DMS 273 treated with DMSO at 0.1 percent for 48 hours (cell line): Measurements from ENCODE around the gene TRPC4AP.
"Not testable (repeated sequence)": the region's sequence is repeated elsewhere in the genome, so short reads cannot be mapped to it uniquely, and the experiment has no call there.

ENCODE experiments used
- DNase-seq: peaks from one replicate; lab custom pipeline; 2025; lab: John Stamatoyannopoulos, UW

The TRPC4AP gene

GRCh38 chr20:35055445-35056276 is 36.9 kb downstream of the TRPC4AP start:
- no peak for DNase-seq

GRCh38 chr20:35054814-35055213 is 37.8 kb downstream of the TRPC4AP start:
- DNase-seq = no peak

GRCh38 chr20:35052616-35053015 is 40.0 kb downstream of the TRPC4AP start:
- not testable (repeated sequence) for DNase-seq

- no peak for DNase-seq
Measured at GRCh38 chr20:35049776-35050352, 42.7 kb downstream of the TRPC4AP start.

GRCh38 chr20:35048739-35049138 is 43.9 kb downstream of the TRPC4AP start:
- no peak for DNase-seq

- DNase-seq = no peak
Measured at GRCh38 chr20:35042268-35042667, 50.3 kb downstream of the TRPC4AP start.

- no peak for DNase-seq
Measured at GRCh38 chr20:35040646-35041045, 52.0 kb downstream of the TRPC4AP start.

GRCh38 chr20:35039846-35040489 is 52.6 kb downstream of the TRPC4AP start:
- no peak for DNase-seq

GRCh38 chr20:35039146-35039545 is 53.5 kb downstream of the TRPC4AP start:
- no peak for DNase-seq

- no peak for DNase-seq
Measured at GRCh38 chr20:35034145-35034544, 58.5 kb downstream of the TRPC4AP start.

- no peak for DNase-seq
Measured at GRCh38 chr20:35030136-35030535, 62.5 kb downstream of the TRPC4AP start.

- DNase-seq = no peak
Measured at GRCh38 chr20:35027301-35027700, 65.3 kb downstream of the TRPC4AP start.

- no peak for DNase-seq
Measured at GRCh38 chr20:35025116-35025515, 67.5 kb downstream of the TRPC4AP start.

GRCh38 chr20:35023624-35024023 is 69.0 kb downstream of the TRPC4AP start:
- DNase-seq = no peak

GRCh38 chr20:35021831-35022230 is 70.8 kb downstream of the TRPC4AP start:
- no peak for DNase-seq

- no peak for DNase-seq
Measured at GRCh38 chr20:35021063-35021462, 71.5 kb downstream of the TRPC4AP start.

- DNase-seq = no peak
Measured at GRCh38 chr20:35020108-35020928, 72.3 kb downstream of the TRPC4AP start.

GRCh38 chr20:35018590-35019371 is 73.8 kb downstream of the TRPC4AP start:
- DNase-seq = no peak

- DNase-seq = no peak
Measured at GRCh38 chr20:35017099-35017835, 75.3 kb downstream of the TRPC4AP start.

- DNase-seq = no peak
Measured at GRCh38 chr20:35015863-35016193, 76.8 kb downstream of the TRPC4AP start.

- no peak for DNase-seq
Measured at GRCh38 chr20:35014537-35014936, 78.1 kb downstream of the TRPC4AP start.
